Airway epithelial cell (primary cell): ENCODE measurements around the gene FGD3. TPM values are rescaled to one million over a fixed set of nuclear protein-coding genes. Genes with fewer than 3 reads are reported as not detected.

Experiments
- total RNA-seq: library from RNA; depleted of rRNA; stranded (reverse); fragments of >200 nt; gene quantifications from 2 replicates; pipeline ENCODE4 v1.2.3, GENCODE V29; 2015

FGD3 gene, protein sequence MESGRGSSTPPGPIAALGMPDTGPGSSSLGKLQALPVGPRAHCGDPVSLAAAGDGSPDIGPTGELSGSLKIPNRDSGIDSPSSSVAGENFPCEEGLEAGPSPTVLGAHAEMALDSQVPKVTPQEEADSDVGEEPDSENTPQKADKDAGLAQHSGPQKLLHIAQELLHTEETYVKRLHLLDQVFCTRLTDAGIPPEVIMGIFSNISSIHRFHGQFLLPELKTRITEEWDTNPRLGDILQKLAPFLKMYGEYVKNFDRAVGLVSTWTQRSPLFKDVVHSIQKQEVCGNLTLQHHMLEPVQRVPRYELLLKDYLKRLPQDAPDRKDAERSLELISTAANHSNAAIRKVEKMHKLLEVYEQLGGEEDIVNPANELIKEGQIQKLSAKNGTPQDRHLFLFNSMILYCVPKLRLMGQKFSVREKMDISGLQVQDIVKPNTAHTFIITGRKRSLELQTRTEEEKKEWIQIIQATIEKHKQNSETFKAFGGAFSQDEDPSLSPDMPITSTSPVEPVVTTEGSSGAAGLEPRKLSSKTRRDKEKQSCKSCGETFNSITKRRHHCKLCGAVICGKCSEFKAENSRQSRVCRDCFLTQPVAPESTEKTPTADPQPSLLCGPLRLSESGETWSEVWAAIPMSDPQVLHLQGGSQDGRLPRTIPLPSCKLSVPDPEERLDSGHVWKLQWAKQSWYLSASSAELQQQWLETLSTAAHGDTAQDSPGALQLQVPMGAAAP
- 1.5 and 2.2 TPM in 2 replicates for total RNA-seq

DNA sequence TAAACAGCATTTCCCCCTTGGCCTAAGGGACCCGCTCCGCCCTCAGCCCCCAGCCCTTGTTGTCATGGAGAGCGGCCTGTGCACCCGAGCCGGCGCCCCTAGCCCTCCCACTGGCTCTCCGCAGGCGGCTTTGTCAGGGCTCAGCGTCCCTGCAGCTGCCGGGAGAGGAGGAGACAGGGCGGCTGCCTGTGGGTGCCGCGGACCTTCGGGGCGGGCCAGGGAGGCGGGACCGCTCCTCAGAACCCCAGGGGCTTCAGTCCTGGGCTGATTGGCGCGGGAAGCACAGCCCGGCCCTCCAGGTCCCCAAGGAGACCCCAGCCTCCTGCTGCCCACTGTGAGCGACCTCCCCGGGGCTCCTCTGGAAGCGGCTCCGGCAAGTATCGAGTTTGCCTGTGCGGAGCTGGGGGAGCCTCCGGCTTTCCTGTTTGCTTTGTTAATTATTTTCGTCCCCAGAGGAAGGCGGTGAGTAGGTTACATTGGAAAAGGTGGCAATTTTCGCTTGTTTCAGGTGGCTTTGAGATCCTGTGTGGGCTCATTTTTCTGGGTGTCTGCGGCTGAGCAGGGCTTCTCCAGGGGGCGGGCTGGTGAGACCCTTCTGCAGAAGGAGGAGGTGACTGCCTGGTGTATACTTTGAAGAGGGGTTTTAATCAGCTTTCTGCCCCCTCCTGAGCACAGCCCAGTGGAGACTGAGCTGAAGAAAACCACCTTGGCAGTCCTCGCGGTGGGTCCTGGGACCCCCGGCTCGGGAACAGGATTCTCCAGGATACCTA, at the start of gene FGD3:
TSS of gene FGD3 (plus strand) at position 256 of the 770 bp plus-strand sequence. CDS start 28,734 bp downstream, outside the sequence.

DNA sequence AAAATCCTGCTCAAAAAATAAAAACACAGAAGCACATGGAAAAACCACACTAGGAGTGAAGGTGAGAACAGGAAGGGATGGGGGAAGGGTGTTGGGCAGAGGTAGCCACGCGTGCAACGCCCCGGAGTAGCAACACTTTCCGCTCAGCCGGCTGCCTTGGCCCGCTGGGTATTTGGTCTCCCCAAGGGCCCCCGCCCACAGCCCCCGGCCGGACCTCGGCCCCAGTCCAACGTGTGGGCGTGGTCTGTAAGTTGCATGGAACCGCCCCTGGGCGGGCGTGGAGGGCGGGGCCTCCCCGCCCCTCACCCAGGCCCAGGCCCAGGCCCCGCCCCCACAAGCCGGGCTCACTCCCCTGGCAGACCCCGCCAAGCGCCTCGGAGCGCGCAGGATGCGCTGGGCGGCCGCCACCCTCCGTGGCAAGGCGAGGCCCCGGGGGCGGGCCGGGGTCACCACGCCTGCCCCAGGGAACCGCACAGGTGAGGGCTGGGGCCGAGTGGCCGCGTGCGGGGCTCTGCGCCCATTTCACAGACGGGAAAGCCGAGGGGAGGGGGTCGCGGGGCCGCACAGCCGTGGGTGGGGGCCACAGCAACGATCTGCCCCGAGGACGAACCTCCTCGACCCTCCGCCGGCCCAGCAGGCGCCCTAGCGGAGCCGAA, 111.2 kb downstream of the FGD3 start, which contains the start of gene SUSD3:
TSS of gene SUSD3 (plus strand) at position 347 of the 656 bp plus-strand sequence. CDS start at position 389, 42 bp downstream.

Other genes with a start within 250 kb of the FGD3 start
- 79.8 and 104 TPM in 2 replicates for gene BICD2, start 182.7 kb upstream of the FGD3 start, total RNA-seq
- 3.4 and 4.9 TPM in 2 replicates for gene ZNF484, start 69.5 kb upstream of the FGD3 start, total RNA-seq
- not detected in 2 replicates for gene SUSD3, start 111.2 kb downstream of the FGD3 start, total RNA-seq
- gene CARD19, start 148.7 kb downstream of the FGD3 start, total RNA-seq = 75.9 and 77.7 TPM in 2 replicates
- gene NINJ1, start 186.7 kb downstream of the FGD3 start, total RNA-seq = 24.2 and 43.9 TPM in 2 replicates
- 0.23 and 0.71 TPM in 2 replicates for gene WNK2, start 236.6 kb downstream of the FGD3 start, total RNA-seq